ENCODE measurements around the gene CDH23.
A peak's percentile ranks its signal among the peaks of the same experiment; 100 is the strongest.

Gene CDH23

DNA sequence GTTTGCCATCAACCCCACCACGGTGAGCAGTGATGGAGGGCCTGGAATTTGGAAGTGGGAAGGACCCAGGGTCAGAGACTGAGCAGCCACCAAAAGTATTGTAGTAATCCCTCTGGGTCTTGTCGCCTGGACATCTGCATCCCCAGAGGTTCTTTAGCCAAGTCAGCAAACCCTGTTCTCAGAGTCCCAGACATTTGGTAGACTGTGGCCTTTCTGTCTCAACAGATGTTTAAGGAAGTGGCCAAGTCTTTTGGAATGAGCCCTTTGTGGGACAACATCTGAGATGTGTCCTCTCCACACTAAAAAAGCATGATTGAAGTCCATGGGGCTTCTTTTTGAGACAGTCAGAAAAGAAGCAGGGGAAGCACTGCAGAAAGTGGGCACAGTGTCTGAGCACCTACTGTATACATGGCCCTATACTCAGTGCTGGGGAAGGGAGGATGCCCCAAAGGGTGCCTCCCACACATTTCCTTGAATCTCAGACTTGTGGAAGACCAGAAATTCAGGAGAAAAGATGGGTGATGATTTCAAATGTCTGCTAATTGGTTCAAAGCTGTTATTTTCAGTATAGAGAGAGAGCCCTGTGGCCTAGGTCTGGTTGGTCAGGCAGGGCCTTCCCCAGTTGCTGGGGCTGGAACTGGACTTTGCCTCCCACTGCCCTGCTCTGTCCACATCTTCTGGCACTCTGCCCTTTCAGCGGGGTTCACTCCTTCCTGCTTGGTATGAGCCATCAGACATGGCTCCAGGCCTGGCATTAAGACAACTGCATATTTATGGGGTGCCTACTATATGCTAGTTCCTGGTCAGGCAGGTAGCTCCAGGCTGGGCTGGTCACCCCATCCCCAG, 403.1 kb downstream of the CDH23 start:
- DNase-seq (ENCODE audit: low spot score), result no peak

DNA sequence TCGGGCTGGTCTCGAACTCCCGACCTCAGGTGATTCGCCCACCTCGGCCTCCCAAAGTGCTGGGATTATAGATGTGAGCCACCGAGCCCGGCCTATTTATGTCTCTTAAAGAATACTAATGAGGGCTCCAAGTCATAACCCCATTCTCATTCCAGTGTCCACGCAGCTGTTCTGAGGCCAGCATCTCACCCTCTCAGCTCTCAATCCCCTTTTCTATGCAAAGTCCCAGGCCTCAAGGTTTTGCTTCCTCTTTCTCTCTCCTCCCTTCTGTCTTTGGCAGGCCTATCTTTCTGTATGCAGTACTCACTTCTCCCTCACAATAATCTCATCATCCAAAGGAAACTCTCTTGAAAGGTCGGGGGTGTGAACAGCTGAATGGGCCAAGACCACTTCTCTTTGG, 404.6 kb downstream of the CDH23 start:
- no peak for DNase-seq (ENCODE audit: low spot score)

DNA sequence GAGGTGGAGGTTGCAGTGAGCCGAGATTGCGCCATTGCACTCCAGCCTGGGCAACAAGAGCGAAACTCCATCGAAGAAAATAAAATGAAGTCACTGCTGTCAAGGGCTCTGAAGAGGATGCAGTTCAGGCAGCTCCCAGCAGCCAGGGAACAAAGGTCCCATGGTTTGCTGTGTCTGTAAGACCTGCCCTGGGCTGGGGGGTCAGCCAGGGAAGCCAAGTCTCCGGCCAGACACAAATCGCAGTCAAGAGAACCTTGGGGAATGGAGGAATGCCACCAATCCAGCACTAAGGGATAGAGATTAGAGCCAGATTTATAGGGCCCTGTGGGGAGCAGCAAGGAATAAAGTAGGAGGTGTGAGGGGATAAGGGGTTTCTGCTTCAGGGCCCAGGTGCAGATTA, 405.5 kb downstream of the CDH23 start:
- no peak for DNase-seq (ENCODE audit: low spot score)

DNA sequence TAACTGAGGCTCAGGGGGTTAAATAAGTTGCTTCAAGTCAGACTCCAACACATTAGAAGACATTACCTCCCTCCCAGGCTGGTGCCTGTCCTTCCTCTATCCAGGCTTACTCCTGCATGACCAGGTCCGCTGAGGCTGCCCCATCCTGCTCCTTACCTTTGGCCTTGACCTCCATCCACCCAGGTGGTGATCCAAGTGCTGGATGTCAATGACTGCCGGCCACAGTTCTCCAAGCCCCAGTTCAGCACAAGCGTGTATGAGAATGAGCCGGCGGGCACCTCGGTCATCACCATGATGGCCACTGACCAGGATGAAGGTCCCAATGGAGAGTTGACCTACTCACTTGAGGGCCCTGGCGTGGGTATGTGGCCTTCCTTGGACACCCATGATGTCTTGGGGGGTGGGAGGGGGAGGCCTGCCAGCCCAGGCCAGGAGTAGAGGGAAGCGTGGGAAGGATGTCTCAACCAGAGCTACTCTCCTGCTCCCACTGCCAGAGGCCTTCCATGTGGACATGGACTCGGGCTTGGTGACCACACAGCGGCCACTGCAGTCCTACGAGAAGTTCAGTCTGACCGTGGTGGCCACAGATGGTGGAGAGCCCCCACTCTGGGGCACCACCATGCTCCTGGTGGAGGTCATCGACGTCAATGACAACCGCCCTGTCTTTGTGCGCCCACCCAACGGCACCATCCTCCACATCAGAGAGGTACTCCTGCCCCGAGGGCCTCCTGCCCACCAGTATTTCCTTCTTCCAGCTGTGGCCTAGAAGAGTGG, 406.2 kb downstream of the CDH23 start:
- DNase-seq (ENCODE audit: low spot score), result no peak

GRCh38 chr10:71804077-71804476, 407.4 kb downstream of the CDH23 start:
- peak; percentile 57 for DNase-seq (ENCODE audit: low spot score)

DNA sequence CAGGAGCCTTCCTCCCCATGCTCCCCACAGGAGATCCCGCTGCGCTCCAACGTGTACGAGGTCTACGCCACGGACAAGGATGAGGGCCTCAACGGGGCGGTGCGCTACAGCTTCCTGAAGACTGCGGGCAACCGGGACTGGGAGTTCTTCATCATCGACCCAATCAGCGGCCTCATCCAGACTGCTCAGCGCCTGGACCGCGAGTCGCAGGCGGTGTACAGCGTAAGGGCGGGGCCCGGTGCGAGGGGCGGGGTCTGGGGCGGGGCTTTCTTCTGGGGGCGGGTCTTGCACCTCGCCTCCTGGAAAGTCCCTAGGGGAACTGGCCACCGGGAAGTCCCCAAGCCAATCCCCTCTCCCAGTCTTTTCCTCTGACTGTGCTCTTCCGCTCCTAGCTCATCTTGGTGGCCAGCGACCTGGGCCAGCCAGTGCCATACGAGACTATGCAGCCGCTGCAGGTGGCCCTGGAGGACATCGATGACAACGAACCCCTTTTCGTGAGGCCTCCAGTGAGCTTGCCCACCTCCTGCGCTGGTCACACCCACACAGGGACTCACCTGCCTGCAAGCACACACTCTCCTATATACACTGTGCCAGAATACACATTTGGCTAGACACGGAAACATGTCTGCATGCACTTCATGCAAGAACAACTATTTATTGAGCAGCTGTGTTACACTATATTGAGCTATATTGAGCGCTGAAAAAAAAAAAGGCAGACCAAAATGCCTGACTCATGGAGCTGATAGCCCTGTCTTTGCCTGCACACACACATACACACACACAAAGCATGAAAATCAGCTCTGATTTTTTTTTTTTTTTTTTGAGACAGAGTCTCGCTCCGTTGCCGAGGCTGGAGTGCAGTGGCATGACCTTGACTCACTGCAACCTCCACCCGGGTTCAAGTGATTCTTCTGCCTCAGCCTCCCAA, 409.3 kb downstream of the CDH23 start:
- no peak for DNase-seq (ENCODE audit: low spot score)

- DNase-seq (ENCODE audit: low spot score), result no peak
These were observed 410.2 kb downstream of the CDH23 start for GRCh38 chr10:71806704-71807556.

- no peak for DNase-seq (ENCODE audit: low spot score)
These were observed 411.1 kb downstream of the CDH23 start for GRCh38 chr10:71807557-71808510.

DNA sequence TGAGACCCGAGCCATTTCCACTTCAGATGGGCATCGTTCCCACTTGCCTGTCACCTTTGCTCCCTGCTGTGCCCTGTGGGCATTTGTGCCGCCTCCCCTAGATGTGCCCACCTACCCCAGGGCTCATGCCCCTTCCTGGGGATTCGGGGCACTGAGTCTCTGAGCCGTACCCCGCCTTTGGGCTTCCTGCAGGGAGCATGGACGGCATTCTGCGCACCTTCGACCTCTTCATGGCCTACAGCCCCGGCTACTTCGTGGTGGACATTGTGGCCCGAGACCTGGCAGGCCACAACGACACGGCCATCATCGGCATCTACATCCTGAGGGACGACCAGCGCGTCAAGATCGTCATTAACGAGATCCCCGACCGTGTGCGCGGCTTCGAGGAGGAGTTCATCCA, 412.9 kb downstream of the CDH23 start:
- DNase-seq (ENCODE audit: low spot score), result no peak

DNA sequence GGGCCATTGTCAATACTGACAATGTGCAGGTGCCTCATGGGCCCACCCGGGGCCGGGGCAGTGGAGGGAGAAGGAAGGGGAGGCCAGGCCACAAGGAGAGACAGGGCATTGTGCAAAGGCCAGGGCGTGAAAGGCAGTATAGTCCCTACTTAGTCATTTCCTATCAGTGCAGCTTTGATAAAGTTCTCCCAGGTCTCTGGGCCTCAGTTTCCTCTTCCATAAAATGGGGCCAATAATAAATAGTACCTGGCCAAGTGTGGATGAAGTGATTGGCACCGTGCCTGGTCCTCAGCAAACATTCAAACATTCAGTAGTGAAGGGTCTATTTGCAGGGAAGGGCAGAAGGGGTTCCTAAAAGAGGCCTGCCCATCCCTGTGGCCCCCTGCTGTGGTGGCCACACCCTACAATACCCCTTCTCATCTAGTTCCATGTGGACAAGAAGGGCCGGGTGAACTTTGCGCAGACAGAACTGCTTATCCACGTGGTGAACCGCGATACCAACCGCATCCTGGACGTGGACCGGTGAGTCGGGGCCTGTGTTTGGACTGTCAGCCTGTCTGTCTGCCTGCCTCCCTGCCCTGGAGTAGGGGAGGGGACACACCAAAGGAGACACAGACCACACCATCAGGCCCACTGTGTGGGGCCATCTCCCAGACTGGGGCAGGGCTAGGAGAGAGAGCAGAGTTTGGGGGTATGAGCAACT, 413.5 kb downstream of the CDH23 start:
- DNase-seq (ENCODE audit: low spot score), result no peak

DNA sequence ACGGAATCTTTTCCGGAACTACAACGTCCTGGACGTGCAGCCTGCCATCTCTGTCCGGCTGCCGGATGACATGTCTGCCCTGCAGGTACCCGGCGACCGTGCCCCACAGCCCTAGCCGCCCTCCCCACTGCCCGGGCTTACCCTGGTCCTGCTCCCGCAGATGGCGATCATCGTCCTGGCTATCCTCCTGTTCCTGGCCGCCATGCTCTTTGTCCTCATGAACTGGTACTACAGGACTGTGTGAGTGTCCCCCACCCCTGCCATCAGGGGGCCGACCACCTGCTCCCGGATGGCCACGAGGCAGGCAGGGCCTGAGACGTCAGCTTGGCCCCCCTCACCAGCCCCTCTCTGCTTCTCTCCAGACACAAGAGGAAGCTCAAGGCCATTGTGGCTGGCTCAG, 414.6 kb downstream of the CDH23 start:
- no peak for DNase-seq (ENCODE audit: low spot score)

- DNase-seq (ENCODE audit: low spot score), result peak; percentile 73
These were observed 415.5 kb downstream of the CDH23 start for GRCh38 chr10:71812016-71812912.

GRCh38 chr10:71812913-71813590, 416.3 kb downstream of the CDH23 start:
- DNase-seq (ENCODE audit: low spot score), result no peak

- no peak for DNase-seq (ENCODE audit: low spot score)
These were observed 418.2 kb downstream of the CDH23 start for GRCh38 chr10:71814922-71815411.

DNA sequence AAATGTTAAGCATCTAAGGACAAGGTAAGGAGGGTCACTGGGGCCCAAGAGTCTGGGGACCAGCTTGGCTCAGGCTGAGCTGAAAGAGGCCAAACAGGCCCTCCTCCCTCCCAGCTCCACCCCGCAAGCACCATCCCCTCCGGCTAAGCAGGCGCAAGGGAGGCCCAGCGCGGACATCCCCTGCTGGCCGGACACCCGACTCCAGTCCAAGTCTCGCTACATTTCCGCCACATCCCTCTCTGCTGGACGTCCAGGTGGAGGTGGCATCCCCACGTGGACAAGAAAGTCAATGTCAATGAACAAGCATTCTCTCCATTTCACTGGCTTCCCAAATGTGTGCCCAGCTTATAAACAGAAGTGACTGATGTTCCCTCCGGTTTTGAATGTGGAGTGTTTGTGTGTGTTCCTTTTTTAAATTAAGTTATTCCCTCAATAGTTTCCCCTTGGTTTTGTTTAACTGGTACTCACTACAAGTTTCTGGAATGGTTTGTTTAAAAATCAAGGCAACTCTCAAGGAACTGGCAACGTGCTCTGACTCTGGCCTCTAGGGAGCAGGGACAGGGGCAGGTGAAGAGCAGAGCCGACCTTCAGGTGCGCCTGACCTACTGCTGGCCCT, 418.9 kb downstream of the CDH23 start:
- no peak for DNase-seq (ENCODE audit: low spot score)

- no peak for DNase-seq (ENCODE audit: low spot score)
These were observed 419.7 kb downstream of the CDH23 start for GRCh38 chr10:71816421-71816851.

Measured in putamen (tissue), 1 donor.